ENCODE measurements around the gene CCDC12. TPM values are rescaled to one million over a fixed set of nuclear protein-coding genes. Genes with fewer than 3 reads are reported as not detected.

The CCDC12 gene
- total and polyA plus RNA-seq, 9 of the 15 experiments (the other 6 are each of a cell fraction or from before 2014, with no cell fraction given) = 8.9 to 201 (median 86.9) TPM

- TF ChIP-seq CHAMP1 (IDR thresholded peaks at IDR 0.05) = no peak
- no peak for TF ChIP-seq ZNF507 (tag; conservative IDR thresholded peaks at IDR 0.05)
- TF ChIP-seq, protein P1, sequence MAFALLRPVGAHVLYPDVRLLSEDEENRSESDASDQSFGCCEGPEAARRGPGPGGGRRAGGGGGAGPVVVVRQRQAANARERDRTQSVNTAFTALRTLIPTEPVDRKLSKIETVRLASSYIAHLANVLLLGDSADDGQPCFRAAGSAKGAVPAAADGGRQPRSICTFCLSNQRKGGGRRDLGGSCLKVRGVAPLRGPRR (CRISPR knock-in tag; IDR thresholded peaks at IDR 0.05) = no peak
- no peak for TF ChIP-seq E2F3 (CRISPR knock-in tag; IDR thresholded peaks at IDR 0.05)
- TF ChIP-seq CBFA2T2 (conservative IDR thresholded peaks at IDR 0.05) = no peak
- 0 out of 2 replicates have a peak, but pooled peaks have one; percentile 12 for TF ChIP-seq HES1 (IDR thresholded peaks at IDR 0.05; ENCODE audit: low read depth)
- no peak for TF ChIP-seq MEF2A (IDR thresholded peaks at IDR 0.05; ENCODE audit: control insufficient read depth, low read depth, low read length)
- no peak for TF ChIP-seq SIN3B (IDR thresholded peaks at IDR 0.05; ENCODE audit: low read depth)
- TF ChIP-seq HMGN3 (IDR thresholded peaks at IDR 0.05; ENCODE audit: borderline replicate concordance, extremely low read depth, insufficient read length, low read depth, low read length) = no peak
- TF ChIP-seq GABPB2 (CRISPR knock-in tag; conservative IDR thresholded peaks at IDR 0.05) = no peak
- TF ChIP-seq, protein P2, sequence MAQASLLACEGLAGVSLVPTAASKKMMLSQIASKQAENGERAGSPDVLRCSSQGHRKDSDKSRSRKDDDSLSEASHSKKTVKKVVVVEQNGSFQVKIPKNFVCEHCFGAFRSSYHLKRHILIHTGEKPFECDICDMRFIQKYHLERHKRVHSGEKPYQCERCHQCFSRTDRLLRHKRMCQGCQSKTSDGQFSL (CRISPR knock-in tag; IDR thresholded peaks at IDR 0.05) = no peak
- TF ChIP-seq, protein P2 (tag; IDR thresholded peaks at IDR 0.05) = no peak
- no peak for TF ChIP-seq CREBBP (IDR thresholded peaks at IDR 0.05; ENCODE audit: low read depth, low read length)
- no peak for TF ChIP-seq NFXL1 (CRISPR knock-in tag; IDR thresholded peaks at IDR 0.05)
- TF ChIP-seq RFX7 (CRISPR knock-in tag; IDR thresholded peaks at IDR 0.05) = no peak
- peak; percentile 80 for TF ChIP-seq NCOR1 (IDR thresholded peaks at IDR 0.05)
- no peak for TF ChIP-seq ZNF436 (CRISPR knock-in tag; IDR thresholded peaks at IDR 0.05)
- TF ChIP-seq, protein P3, sequence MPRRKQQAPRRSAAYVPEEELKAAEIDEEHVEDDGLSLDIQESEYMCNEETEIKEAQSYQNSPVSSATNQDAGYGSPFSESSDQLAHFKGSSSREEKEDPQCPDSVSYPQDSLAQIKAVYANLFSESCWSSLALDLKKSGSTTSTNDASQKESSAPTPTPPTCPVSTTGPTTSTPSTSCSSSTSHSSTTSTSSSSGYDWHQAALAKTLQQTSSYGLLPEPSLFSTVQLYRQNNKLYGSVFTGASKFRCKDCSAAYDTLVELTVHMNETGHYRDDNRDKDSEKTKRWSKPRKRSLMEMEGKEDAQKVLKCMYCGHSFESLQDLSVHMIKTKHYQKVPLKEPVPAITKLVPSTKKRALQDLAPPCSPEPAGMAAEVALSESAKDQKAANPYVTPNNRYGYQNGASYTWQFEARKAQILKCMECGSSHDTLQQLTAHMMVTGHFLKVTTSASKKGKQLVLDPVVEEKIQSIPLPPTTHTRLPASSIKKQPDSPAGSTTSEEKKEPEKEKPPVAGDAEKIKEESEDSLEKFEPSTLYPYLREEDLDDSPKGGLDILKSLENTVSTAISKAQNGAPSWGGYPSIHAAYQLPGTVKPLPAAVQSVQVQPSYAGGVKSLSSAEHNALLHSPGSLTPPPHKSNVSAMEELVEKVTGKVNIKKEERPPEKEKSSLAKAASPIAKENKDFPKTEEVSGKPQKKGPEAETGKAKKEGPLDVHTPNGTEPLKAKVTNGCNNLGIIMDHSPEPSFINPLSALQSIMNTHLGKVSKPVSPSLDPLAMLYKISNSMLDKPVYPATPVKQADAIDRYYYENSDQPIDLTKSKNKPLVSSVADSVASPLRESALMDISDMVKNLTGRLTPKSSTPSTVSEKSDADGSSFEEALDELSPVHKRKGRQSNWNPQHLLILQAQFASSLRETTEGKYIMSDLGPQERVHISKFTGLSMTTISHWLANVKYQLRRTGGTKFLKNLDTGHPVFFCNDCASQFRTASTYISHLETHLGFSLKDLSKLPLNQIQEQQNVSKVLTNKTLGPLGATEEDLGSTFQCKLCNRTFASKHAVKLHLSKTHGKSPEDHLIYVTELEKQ (CRISPR knock-in tag; IDR thresholded peaks at IDR 0.05) = no peak
- TF ChIP-seq SAFB (IDR thresholded peaks at IDR 0.05; ENCODE audit: borderline replicate concordance, low read depth, low read length) = no peak
- TF ChIP-seq POLR2AphosphoS5 (IDR thresholded peaks at IDR 0.05; ENCODE audit: control insufficient read depth, insufficient read depth, low read depth, low read length) = no peak
Measured at GRCh38 chr3:46947981-46948791, 28.4 kb downstream of the CCDC12 start (continued).
